Measurements from ENCODE around the gene IL1R2.

- no peak for TF ChIP-seq CTCF (IDR thresholded peaks at IDR 0.05)
- no peak for TF ChIP-seq IRF2 (CRISPR knock-in tag; IDR thresholded peaks at IDR 0.05; ENCODE audit: borderline replicate concordance, low read depth)
- TF ChIP-seq, protein P1, sequence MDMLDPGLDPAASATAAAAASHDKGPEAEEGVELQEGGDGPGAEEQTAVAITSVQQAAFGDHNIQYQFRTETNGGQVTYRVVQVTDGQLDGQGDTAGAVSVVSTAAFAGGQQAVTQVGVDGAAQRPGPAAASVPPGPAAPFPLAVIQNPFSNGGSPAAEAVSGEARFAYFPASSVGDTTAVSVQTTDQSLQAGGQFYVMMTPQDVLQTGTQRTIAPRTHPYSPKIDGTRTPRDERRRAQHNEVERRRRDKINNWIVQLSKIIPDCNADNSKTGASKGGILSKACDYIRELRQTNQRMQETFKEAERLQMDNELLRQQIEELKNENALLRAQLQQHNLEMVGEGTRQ (CRISPR knock-in tag; IDR thresholded peaks at IDR 0.05): no peak
- TF ChIP-seq E2F1 (CRISPR knock-in tag; IDR thresholded peaks at IDR 0.05): no peak
- TF ChIP-seq, protein P2, sequence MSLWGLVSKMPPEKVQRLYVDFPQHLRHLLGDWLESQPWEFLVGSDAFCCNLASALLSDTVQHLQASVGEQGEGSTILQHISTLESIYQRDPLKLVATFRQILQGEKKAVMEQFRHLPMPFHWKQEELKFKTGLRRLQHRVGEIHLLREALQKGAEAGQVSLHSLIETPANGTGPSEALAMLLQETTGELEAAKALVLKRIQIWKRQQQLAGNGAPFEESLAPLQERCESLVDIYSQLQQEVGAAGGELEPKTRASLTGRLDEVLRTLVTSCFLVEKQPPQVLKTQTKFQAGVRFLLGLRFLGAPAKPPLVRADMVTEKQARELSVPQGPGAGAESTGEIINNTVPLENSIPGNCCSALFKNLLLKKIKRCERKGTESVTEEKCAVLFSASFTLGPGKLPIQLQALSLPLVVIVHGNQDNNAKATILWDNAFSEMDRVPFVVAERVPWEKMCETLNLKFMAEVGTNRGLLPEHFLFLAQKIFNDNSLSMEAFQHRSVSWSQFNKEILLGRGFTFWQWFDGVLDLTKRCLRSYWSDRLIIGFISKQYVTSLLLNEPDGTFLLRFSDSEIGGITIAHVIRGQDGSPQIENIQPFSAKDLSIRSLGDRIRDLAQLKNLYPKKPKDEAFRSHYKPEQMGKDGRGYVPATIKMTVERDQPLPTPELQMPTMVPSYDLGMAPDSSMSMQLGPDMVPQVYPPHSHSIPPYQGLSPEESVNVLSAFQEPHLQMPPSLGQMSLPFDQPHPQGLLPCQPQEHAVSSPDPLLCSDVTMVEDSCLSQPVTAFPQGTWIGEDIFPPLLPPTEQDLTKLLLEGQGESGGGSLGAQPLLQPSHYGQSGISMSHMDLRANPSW (CRISPR knock-in tag; conservative IDR thresholded peaks at IDR 0.05; ENCODE audit: low read depth): no peak
- no peak for TF ChIP-seq FOXJ3 (CRISPR knock-in tag; IDR thresholded peaks at IDR 0.05; ENCODE audit: borderline replicate concordance)
- no peak for TF ChIP-seq SP1 (CRISPR knock-in tag; conservative IDR thresholded peaks at IDR 0.05)
Measured at GRCh38 chr2:102066554-102066953, 74.8 kb downstream of the IL1R2 start.
